ENCODE data around the gene ARHGAP27. TPM values are rescaled to one million over a fixed set of nuclear protein-coding genes. Genes with fewer than 3 reads are reported as not detected.

The ARHGAP27 gene
- total RNA-seq, 1 donor from 2014 or later, result 6.5 TPM

- ATAC-seq, result no peak
Observed at GRCh38 chr17:45430738-45431530, 1.7 kb downstream of the ARHGAP27 start.

GRCh38 chr17:45430006-45430737, 2.5 kb downstream of the ARHGAP27 start:
- ATAC-seq (no peak), DNase-seq (ENCODE audit: low spot score) (no peak)

More at GRCh38 chr17:45430738-45431530, 1.7 kb downstream of the ARHGAP27 start:
- no peak for DNase-seq (ENCODE audit: low spot score)

- ATAC-seq, result no peak
- DNase-seq (ENCODE audit: low spot score), result peak; percentile 44
Observed at GRCh38 chr17:45429339-45430005, 3.2 kb downstream of the ARHGAP27 start.

DNA sequence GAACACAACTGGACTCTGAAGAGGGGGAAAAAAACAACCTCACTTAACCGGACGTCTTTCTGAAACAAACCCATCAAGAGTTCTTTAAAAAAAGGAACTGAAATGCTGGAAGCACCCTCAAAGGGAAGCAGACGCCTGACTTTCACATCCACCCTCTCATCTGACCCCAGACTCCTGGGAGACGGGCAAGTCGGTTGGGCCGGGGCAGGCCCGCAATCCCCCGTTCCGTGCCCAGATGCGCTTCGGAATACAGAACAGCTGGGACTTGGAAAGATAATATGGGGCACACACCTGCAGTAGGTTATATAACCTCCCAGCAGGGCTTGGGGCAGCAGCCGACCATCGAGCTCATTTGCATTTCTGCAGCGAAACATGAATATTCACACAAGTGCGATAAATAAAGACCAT, 3.7 kb downstream of the ARHGAP27 start:
- ATAC-seq (no peak), DNase-seq (ENCODE audit: low spot score) (no peak)

DNA sequence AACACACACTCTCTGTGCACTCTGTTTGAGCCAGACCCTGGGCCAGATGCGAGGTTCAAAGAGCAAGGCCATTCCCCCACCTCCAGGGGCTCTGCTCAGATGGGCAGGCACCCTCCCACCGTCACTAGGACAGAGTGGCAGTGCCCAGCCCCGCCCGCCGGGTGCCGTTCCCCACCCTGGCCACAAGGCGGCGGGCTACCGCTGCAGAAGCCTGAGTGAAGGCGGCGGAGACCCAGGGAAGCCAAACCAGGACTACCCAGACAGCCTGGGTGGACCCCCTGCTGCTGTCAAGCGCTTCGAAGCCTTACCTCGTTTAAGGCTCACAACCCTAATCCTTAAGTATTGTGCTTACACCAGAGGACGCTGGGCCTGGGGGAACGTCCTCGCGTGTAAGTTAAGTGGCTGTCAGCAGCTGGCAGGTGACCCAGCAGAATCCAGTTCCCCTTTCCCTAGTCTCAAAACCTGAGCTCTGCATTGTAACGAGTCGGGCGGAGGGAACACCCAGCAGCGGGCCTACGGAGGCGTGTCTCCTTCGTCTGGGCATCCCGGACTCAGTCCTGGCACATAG, 4.5 kb downstream of the ARHGAP27 start:
- ATAC-seq (peak; percentile 81), DNase-seq (ENCODE audit: low spot score) (peak; percentile 74)

DNA sequence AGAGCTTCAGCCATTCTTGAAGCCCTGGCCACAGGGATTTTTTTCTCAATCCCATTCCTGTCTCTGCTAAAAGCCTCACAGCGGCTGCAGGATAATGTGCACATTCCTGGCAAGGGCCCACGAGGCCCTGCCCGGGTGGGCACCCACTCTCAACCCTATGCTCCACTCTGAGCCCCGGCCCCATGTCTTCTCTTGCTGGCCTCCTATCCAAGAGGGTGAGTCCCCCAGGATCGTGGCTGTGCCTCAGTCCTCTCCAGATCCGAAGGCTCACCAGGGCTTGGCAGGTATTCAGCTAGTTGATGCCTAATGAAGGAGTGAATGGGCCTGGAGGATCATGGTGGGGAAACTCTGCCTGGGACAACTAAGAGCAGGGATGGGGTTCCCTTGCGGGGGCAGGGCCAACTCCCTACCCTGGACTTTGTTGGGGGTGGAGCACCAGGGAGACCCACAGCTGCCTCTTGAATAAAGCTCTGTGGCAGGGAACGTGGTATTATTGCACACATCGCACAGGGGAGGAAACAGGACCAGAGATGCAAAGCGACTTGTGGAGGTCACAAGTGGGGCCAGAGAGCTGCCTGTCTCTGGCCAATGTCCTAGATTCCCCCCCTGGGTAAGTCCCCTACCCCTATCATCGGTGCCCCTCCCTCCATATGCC, 5.4 kb downstream of the ARHGAP27 start:
- no peak for DNase-seq (ENCODE audit: low spot score)

GRCh38 chr17:45426561-45426960, 6.1 kb downstream of the ARHGAP27 start:
- DNase-seq (ENCODE audit: low spot score) (no peak), ATAC-seq (no peak)

More for the DNA sequence above, 5.4 kb downstream of the ARHGAP27 start:
- no peak for ATAC-seq

GRCh38 chr17:45425984-45426413, 6.7 kb downstream of the ARHGAP27 start:
- ATAC-seq, result no peak

DNA sequence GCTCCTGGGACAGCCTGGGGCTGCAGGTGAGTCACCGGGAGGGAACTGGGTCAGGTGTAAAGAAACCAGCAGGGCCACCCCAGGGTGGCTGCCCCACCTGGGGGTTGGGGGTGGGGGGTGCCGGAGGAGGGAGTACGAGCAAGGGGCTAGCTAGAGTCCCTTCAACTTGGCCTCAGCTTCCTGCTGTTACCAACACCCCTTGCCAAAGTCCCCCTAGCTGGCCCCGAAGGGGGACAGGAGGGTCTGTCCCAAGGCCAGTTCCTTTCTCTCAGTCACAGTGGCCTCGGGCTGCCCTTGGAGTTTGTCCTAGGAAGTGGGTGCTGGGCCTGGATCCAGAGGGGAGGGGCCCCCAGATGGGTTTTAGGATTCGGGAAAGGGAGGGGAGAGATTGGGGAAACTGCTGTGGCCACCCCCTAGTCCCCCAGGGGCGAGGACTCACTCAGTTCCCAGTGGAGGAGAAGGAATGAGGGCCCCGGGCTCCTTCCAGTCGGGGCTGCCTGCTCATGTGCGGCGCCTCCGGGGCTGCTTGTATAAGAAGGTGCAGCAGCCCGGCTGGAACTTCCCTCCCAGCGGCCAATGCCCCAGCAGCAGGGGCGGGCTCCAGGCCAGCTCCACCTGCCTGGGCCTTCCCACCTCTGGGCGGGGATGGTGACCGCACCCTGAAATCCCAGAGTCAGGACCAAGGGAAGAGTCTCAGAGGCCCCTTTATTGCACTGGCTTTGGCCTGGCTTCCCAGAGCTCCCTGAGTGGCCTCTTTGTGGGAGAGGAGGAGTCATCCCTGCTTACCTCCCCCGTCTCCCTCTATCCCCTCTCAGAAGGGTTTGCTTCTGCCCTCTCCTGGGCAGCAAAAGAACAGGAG, 7.3 kb downstream of the ARHGAP27 start:
- ATAC-seq (peak; percentile 70), DNase-seq (ENCODE audit: low spot score) (no peak)

More at GRCh38 chr17:45425984-45426413, 6.7 kb downstream of the ARHGAP27 start:
- DNase-seq (ENCODE audit: low spot score), result no peak

- DNase-seq (ENCODE audit: low spot score), result no peak
Observed at GRCh38 chr17:45424769-45425124, 7.9 kb downstream of the ARHGAP27 start.

GRCh38 chr17:45423975-45424335, 8.7 kb downstream of the ARHGAP27 start:
- DNase-seq (ENCODE audit: low spot score) (no peak), ATAC-seq (no peak)

More at GRCh38 chr17:45424769-45425124, 7.9 kb downstream of the ARHGAP27 start:
- no peak for ATAC-seq

DNA sequence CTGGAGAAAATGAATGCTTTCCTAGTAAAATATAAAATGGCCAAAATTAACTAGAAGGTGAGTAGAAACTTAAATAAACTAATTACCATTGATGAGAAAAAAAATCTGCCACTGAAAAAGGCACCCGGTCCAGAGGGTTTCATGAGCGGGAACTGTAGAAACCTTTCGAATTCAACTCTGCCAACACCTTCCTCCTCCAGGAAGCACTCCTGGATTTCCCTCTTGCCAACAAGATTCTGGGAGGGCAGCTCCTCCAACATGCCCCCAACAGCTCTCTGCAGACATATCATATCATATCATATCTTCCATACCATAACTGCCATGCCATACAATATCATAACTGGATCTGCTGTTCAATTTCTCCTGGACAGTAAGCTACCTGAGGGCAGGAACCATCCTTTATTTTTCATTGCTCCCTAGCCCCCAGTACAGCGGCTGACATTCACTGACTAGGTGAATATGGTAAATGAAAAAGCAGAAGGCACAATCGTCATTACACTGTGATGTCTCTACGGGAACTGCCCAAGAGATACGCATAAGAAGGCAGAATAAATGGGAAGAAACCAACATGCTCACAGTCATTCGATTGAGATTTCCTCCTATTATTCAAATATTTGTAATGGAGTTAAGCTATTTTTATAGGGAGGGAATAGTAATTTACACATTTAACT, 9.2 kb downstream of the ARHGAP27 start:
- ATAC-seq (no peak), DNase-seq (ENCODE audit: low spot score) (no peak)

DNA sequence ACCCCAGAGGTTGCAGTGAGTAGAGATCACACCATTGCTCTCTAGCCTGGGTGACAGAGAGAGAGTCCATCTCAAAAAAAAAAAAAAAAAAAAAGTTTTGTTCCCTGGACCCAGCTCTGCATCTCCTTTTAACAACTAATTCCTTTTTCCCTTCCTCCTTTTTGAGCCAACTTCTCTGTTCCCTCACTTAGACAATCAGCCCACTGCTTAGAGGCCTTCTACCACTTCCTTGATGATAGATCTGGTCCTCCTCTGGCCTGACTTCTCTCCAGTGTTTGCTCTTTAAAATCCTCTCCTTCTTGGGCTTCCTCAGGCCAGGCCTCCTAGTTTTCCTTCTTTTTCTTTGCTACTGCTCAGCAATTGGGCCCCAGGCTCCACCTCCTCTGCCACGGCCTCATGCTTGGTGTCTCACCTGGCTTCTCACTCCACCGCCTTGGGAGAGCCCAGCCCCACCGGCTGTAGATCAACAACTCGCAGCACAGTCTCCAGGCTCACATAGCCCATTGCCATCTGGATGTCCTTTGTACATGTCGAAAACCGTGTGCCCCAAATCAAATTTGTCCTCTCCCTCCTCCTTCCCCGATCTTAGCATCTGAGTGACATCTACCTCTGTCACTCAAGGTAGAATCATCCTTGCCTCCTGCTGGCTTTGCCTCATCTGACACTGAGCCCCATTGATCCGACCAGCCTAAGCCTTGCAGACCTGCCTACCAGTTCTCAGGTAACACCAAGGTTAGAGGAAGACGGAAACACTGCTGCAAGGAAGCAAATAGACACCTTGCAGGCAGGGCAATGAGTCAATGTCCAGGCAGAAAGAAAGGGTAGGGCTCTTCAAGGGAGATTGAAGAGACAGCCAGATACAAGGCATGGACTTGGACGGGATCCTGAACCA, 17.4 kb downstream of the ARHGAP27 start:
- ATAC-seq (peak; percentile 18), DNase-seq (ENCODE audit: low spot score) (no peak)

- ATAC-seq, result peak; percentile 57
- DNase-seq (ENCODE audit: low spot score), result no peak
Observed at GRCh38 chr17:45413498-45413923, 19.2 kb downstream of the ARHGAP27 start.

GRCh38 chr17:45411348-45412105, 21.1 kb downstream of the ARHGAP27 start:
- no peak for DNase-seq (ENCODE audit: low spot score)
- no peak for ATAC-seq

DNA sequence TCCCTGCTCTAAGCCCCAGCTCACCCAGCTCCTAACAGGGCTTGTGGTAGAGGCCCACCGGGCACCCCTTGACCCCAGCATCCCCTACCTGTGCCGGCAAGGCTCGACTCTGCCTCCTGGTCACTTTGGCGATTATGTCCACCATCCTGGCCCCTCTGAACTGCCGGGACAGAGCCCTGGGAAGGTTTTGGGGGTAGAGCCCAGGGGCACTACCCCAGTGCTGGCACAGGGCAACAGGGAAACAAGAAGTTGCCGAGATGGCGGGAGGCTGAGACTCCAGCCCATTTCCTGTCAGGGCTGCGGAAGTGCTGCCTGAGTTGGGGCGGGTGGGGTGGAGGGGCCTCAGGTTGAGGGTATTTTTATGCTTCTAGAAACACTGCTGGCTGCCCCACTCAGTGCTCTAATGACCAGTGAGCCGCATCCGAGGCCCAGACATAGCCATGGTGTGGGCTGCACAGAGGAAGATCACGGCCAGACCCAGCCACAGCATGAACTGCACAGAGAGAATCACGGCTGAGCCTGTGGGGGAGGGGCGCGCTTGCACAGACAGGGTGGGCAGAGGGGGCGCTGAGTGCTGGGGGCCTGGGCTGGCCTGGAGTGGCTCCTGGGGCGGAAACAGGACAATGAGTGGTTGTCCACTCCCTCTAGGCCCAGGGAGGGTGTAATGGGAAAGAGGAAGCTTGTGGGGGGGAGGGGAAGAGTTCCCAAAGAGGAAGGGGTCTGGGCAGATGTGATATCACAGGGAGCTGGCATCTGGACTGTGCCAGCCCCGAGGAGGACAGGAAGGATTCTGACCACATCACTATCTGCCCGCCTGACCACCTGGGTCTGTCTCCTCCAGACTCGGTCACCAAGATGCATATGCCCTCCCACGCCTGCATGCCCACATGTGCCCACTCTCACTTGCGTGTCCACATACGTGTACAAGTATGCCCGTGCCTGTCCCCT, 22.3 kb downstream of the ARHGAP27 start:
- DNase-seq (ENCODE audit: low spot score) (no peak), ATAC-seq (peak; percentile 42)
